Fibroblast of pulmonary artery (primary cell): ENCODE results near the gene FRMD7.

Experiments
- DNase-seq: peaks from one replicate; pipeline ENCODE4 v3.0.0-alpha.2; 2010; ENCODE audit warnings: low read depth
- H3K4me3 ChIP-seq: replicated peaks from 2 replicates; pipeline ENCODE4 v1.5.1; 2011; ENCODE audit warnings: low read depth, mild to moderate bottlenecking, control low read depth, low read length, moderate library complexity
- TF ChIP-seq, protein P1 (sequence below): IDR thresholded peaks from 2 replicates; pipeline ENCODE4 v1.5.1; 2011; ENCODE audit warnings: mild to moderate bottlenecking, control low read depth, low read length, inconsistent platforms; ENCODE audit errors: missing control alignments

The FRMD7 gene

DNA sequence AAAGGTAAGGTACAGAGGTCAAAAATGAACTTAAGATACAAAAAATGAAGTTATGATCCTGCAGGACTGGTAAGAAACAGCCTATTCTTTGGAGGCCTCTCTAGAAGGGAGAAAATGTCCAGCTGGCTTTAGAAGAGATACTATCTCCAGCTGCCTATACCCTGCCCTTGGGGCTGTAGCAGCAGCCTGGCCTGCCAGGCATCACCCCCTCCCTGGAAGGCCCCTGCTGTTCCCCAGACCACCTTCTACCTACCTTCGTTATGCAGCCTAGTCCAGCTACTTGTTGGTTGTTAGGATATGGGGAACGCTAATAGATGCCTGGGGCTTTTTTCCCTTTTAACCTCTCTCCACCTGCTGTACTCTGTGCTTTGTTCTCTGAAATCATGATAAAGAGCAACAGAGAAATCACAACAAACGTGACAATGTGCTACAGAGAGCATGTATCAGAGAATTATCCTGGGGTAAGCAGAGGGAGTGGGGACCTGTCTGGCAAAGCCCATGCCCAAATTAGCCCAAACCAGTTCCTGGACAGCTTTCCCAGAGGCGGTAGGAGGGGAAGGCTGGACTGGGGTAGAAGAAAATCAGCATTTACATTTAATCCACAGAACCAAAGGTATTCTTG is 34.5 kb downstream of the FRMD7 start:
- TF ChIP-seq, protein P1, sequence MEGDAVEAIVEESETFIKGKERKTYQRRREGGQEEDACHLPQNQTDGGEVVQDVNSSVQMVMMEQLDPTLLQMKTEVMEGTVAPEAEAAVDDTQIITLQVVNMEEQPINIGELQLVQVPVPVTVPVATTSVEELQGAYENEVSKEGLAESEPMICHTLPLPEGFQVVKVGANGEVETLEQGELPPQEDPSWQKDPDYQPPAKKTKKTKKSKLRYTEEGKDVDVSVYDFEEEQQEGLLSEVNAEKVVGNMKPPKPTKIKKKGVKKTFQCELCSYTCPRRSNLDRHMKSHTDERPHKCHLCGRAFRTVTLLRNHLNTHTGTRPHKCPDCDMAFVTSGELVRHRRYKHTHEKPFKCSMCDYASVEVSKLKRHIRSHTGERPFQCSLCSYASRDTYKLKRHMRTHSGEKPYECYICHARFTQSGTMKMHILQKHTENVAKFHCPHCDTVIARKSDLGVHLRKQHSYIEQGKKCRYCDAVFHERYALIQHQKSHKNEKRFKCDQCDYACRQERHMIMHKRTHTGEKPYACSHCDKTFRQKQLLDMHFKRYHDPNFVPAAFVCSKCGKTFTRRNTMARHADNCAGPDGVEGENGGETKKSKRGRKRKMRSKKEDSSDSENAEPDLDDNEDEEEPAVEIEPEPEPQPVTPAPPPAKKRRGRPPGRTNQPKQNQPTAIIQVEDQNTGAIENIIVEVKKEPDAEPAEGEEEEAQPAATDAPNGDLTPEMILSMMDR = no peak
- no peak for DNase-seq
- H3K4me3 ChIP-seq = no peak overlapping the region

DNA sequence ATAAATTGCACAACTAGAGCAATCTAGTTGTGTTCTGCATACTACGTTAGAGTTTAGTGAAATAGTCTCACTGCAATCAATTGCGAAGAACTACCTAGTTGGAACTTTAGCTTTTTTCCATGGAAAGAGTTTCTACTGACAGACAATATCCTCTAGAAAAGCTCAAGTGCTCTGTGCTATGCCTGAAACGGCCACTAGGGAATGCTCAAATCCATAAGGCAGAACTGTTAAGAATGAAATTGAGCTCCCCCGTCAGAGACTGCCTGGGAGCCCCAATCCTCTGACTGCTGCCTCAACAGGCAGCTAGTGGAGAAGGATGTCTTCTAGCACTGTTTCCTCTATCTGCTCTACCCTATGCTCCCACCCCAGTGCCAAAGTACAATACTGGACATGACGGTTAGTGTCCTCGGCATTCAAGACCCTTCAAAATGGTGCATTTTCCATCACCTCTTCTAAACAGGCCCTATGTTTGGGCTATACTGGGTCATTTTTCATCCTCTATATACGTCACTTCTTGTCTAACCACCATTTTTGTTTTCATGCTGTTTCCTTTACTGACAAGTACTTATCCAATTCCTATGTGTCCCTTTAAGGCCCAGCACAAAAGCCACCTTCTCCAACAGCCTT is 35.3 kb downstream of the FRMD7 start:
- DNase-seq = peak; percentile 78
- TF ChIP-seq, protein P1 = peak; percentile 82
- no peak overlapping the region for H3K4me3 ChIP-seq

DNA sequence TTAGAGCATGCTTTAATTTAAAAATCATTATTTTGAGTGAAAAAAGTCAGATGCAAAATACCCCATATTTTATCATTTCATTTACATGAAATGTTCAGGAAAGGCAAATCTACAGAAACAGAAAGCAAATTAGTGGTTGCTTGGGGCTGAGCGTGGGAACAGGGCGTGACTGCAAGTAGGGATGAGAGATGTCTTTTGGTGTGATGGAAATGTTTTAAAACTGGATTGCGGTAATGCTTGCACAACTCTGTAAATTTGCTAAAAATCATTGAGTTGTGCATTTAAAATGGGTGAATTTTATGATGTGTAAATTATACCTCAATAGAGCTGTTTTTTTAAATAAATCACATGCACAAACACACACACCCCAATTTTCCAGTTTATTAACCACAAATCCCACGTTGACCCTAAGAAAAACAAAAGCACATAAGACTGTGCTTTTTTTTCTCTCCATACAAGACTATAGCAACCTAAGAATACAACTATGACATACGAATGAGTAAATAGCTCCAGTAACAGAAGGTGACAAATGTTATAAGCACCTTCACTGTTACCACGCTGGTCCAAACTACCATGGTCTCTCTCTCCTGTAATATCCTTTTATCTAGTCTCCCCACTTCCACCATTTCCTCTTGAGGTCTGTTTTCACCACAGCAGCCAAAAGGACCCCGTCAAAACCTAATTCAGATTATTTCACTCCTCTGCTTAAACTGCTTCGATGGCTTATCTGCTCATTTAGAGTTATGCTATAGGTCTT is 37.2 kb downstream of the FRMD7 start:
- no peak overlapping the region for H3K4me3 ChIP-seq
- DNase-seq = no peak
- TF ChIP-seq, protein P1 = no peak

DNA sequence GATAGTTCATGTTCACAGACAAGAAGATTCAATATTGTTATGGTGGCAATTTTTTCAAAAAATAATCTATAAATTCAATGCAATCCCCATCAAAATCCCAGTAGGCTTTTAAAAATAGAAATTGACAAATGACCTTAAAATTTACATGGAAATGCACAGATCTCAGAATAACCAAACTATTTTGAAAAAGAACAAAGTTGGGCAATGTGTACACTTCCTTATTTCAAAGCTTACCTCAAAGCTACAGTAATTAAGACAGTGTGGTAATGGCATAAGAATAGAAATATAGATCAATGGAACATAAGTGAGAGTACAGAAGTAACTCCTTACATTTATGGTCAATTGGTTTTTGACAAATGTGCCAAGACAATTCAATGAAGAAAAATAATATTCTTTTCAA is 39.0 kb downstream of the FRMD7 start:
- no peak for DNase-seq
- TF ChIP-seq, protein P1 = no peak
- no peak overlapping the region for H3K4me3 ChIP-seq

DNA sequence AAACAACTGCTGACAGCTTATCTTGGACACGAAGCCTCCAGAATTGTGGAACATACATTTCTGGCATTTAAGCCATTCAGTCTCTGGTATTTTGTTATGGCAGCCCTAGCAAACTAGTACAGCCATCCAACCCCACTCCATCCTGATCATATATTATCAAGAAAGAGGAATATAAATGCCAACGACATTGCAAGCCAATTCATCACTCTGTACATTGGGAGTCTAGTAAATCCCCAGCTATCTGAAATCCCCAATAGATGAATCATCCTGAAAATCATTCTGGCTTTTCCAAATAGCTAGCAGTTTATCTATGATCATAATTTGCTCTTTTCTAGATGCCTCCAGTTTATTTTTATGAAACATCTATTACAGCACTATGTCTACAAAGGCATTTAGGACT is 41.1 kb downstream of the FRMD7 start:
- peak; percentile 36 for DNase-seq
- TF ChIP-seq, protein P1 = no peak
- no peak overlapping the region for H3K4me3 ChIP-seq

DNA sequence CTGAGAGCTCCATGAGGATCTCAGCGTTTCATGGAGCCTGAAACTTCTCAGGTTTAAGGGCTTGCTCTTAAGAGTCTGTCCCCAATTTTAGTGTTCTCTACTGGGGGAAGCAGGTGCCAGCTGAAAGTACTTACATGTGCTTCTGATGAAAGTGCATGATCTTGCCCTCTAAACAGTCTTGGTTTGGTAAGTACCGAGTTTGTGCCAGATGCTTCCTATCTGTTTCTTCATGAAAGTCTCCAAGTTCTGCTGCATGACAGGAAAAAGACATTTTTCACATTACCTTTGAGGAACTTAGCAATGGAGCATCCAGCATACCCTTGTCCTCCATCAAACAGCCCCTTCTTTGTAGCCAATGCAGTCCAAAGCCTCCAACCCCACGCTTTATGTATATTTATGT is 42.0 kb downstream of the FRMD7 start:
- no peak for DNase-seq
- TF ChIP-seq, protein P1 = no peak
- no peak overlapping the region for H3K4me3 ChIP-seq
